ENCODE data around the gene ENO1. TPM values are rescaled to one million over a fixed set of nuclear protein-coding genes. Genes with fewer than 3 reads are reported as not detected.

ENO1 gene
- total RNA-seq, 4 donors from 2014 or later: 390 to 481 (median 441) TPM

GRCh38 chr1:8913457-8913856 lies 35.0 kb upstream of the ENO1 start:
- TF ChIP-seq, protein P1, sequence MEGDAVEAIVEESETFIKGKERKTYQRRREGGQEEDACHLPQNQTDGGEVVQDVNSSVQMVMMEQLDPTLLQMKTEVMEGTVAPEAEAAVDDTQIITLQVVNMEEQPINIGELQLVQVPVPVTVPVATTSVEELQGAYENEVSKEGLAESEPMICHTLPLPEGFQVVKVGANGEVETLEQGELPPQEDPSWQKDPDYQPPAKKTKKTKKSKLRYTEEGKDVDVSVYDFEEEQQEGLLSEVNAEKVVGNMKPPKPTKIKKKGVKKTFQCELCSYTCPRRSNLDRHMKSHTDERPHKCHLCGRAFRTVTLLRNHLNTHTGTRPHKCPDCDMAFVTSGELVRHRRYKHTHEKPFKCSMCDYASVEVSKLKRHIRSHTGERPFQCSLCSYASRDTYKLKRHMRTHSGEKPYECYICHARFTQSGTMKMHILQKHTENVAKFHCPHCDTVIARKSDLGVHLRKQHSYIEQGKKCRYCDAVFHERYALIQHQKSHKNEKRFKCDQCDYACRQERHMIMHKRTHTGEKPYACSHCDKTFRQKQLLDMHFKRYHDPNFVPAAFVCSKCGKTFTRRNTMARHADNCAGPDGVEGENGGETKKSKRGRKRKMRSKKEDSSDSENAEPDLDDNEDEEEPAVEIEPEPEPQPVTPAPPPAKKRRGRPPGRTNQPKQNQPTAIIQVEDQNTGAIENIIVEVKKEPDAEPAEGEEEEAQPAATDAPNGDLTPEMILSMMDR (IDR thresholded peaks at IDR 0.05; ENCODE audit: low read depth): no peak

DNA sequence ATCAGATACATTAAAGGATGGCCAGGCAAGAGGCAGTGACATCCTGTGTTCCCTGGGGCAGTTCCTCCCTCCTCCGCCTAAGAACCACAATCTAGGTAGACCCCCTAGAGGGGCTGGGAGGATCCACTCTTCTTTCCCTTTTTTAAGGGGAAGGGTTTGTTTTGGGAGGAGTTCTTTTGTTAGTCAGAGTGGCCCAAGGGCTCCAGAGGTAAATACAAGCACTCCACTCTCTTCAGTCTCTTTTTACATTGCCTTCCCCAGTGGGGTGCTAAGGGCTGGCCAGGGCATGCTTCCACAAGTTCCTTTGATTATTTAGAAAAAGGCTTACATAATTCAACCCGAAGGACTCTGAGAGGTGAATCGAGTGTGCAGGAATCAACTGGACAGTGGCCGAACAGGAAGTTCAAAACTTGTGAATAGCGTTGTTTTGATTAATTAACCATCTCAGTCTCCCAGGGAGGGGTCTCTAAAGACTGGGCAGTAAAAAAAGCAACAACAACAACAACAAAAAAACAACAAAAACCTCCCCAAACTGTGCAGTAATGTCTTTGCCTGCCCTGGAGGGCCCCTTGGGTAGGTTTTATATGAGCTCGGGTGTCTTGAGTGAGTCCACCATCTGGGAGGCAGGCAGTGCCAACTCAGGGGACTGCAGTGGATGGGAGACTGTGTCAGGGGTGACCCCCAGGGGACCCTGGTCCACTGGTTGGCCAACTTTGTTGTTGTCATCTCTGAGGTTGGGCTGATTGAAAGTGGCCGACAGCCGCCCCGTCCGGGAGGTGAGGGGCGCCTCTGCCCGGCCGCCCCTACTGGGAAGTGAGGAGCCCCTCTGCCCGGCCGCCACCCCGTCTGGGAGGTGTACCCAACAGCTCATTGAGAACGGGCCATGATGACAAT lies 33.2 kb upstream of the ENO1 start:
- TF ChIP-seq, protein P1 (IDR thresholded peaks at IDR 0.05; ENCODE audit: low read depth): no peak

DNA sequence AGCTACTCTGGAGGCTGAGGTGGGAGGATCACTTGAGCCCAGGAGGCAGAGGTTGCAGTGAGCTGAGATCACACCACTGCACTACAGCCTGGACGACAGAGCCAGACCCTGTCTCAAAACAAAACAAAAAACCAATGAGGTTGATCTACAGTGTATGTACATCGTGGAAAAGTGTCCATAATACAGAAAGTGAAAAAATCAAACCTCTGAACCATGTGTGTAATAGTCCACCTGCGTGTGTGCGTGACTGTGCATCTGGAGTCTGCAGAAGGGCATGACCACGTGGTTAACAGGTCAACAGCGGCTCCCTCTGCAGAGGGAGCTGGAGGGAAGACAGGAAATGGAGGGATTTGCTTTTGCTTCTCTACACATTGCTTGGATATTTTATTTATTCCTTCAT lies 32.4 kb upstream of the ENO1 start:
- TF ChIP-seq, protein P1 (IDR thresholded peaks at IDR 0.05; ENCODE audit: low read depth): no peak

DNA sequence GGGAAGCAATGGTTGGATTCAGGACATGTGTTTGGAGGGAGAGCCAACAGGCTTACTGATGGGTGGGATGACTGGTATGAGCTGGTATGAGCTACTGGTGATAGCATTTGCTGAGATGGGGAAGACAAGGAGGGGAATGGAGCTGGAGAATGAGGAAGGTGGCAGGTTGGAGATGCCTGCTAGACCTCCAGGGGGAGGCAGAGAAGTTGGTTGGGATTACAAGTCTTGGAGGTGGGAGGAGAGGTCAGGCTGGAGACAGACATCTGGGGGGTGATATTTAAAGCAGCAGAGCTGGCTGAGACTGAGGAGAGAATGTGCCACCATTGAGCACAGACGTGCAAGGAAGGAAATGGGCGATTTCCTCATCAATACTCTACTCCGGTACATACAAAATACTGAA lies 31.8 kb upstream of the ENO1 start:
- TF ChIP-seq, protein P1 (IDR thresholded peaks at IDR 0.05; ENCODE audit: low read depth): no peak

GRCh38 chr1:8908388-8909151 lies 30.1 kb upstream of the ENO1 start:
- TF ChIP-seq, protein P1 (IDR thresholded peaks at IDR 0.05; ENCODE audit: low read depth): no peak

DNA sequence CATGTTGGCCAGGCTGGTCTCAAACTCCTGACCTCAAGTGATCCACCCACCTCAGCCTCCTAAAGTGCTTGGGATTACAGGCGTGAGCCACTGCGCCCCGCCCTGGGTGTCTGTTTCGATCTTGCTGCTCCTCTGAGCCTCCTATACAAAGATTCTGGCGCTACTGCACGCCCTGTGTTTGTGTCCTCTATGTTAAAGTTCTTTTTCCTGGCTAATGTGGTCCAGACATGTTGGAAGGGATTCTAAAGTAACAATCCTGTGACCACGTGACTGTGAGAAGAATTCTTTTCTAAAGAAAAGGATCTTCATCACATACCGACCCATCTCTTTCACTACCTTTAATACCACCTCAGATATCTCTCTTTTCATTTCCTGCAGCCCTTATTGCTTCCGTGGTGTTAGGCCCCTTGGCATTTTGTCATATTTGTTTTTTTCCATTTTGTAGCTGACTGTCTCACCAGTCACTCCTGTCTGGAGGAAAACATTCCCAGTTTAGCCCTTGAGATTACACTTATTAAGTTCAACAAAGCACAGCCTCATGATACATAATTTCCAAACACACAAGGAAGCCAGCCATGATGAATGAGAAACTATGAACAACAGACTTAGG lies 27.2 kb upstream of the ENO1 start:
- TF ChIP-seq, protein P1 (IDR thresholded peaks at IDR 0.05; ENCODE audit: low read depth): no peak

Measured in subcutaneous adipose tissue (tissue), 4 donors.